GM12872 (cell line): ENCODE results near the gene DGKI.

Experiments used
- TF ChIP-seq, protein P1 (sequence below): IDR thresholded peaks from 3 replicates; pipeline ENCODE4 v1.5.1; 2011; ENCODE audit warnings: low read depth, mild to moderate bottlenecking, low read length, moderate library complexity; ENCODE audit not compliant: insufficient read depth

Gene DGKI

DNA sequence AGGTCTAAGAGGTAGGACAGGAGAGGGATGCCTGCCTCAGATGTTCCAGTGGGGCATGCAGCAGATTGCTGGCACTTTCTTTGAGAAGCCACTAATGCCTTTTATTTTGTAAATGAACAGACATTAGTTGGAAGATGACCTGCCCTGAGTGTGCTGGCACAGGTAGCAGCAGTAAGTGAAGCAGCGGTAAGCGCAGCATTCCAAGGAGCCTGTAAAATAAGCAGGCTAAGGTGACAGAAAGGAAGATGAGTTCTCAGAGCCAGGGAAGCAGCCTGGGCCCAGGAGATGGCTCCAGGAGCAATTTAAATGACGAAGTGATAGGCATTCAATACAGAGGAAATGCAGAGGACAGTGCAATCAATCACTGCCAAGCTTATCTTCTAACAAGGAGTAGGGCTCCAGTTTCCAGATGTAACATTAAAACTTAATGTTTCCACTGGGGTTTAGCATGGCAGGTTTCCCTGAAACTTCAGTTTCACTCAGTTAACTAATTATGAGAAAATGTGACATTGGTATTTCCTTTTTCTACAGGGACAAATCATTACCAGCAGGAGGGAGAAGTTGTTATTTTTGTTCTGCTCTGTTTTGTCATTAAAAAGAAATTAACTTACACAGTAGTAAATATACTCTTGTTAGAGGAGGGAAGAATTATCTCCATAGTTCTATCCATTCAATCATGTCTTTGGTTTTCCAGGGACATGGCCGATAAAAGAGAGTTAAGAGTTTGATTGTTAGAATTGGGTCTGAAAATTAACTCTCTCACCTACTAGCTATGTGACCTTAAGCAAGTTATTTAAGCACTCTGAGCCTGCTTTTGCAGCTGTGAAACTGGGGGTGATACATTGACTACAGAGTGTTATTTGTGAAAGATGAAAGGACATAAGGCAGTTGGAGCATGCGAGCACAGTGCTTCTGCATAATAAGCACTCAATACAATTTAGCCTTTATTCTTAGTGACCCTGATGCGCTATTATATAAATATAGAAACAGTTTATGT lies 406.6 kb downstream of the DGKI start:
- TF ChIP-seq, protein P1, sequence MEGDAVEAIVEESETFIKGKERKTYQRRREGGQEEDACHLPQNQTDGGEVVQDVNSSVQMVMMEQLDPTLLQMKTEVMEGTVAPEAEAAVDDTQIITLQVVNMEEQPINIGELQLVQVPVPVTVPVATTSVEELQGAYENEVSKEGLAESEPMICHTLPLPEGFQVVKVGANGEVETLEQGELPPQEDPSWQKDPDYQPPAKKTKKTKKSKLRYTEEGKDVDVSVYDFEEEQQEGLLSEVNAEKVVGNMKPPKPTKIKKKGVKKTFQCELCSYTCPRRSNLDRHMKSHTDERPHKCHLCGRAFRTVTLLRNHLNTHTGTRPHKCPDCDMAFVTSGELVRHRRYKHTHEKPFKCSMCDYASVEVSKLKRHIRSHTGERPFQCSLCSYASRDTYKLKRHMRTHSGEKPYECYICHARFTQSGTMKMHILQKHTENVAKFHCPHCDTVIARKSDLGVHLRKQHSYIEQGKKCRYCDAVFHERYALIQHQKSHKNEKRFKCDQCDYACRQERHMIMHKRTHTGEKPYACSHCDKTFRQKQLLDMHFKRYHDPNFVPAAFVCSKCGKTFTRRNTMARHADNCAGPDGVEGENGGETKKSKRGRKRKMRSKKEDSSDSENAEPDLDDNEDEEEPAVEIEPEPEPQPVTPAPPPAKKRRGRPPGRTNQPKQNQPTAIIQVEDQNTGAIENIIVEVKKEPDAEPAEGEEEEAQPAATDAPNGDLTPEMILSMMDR: no peak

DNA sequence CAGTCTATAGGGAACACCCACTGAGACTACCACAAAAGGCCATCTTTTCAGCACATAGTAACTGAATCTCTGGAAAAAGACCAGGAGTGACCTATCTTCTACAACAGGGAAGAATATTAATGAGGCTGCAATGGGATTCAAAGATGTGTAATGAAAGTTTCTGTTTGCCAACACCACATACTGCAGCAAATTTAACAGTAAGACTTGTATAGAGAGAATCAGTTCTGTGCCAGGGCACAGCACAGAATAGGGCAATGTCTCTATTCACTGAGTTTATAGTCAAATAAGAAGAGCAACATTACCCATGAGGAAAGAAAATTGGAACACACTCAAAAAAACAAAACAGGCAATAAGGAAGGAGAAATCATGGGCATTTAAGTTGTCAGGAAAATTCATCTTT lies 411.8 kb downstream of the DGKI start:
- TF ChIP-seq, protein P1: no peak

DNA sequence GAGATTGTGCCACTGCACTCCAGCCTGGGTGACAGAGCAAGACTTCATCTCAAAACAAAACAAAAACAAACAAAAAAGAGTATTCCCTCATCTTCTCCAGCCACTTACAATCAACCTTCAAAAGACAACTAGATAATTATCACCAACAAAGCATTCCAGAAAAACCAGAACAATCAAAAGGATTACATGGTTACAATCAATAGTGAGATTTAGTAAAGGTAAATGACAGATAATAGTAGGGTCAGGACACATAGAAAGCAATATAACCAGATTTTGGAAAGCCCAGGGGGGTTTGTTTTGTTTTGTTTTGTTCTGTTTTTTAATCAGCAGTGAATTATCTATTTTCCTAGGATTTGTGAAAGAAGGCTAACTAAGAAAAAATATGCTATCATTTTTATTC lies 412.2 kb downstream of the DGKI start:
- TF ChIP-seq, protein P1: no peak

DNA sequence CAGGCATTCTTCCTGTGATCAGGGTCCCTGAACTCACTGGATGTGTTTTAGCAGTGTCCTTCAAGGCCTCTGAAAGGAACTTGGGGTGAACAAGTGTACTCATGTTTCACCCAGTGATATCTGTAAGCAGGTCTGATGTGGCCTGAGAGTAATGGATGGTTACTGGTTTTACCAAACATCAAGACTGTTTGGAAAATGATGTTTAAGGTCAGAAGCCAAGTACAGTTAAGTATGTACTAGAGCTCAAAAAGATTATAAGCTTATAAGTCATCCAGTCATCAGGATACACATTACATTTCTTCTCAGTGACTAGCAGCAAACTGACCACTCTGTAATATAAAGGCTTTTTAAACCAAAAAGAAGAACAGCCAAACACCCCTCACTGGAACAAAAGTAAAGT lies 423.5 kb downstream of the DGKI start:
- TF ChIP-seq, protein P1: no peak

DNA sequence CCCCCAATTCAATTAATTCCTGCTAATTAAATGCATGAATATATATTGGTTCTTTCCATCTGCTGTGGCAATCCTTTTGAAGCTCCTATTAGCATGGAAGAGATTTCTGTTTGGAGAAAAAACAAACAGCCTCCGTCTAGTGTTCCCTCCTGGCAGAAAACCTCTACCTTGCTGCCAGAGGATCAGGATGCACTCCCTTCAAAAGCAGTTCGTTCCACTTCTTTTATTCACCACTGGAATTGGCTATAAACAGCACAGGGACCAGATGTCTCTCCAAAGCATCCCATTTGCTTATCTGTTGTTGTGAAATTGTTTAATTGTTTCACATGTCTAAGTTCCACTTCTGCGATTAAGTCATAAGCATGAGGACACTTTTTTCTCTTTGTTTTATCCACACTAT lies 425.4 kb downstream of the DGKI start:
- TF ChIP-seq, protein P1: no peak

DNA sequence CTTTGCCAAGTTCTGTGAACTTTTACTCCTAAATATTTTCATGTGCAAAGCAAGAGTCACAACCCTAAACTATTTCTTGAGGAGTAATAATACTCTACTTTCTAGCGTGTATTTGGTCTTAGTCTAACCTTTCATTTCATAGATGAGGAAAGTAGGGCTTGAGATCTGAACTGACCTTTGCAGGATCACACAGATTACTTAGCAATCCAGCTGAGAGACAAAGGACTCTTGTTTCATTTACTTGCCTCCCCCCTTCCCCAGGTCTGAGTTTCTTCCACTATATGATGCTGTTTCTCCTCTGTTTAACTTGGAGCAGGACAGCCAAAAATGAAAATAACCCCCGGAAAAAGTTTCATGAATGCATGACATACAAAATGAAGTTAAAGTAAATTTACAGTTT lies 427.9 kb downstream of the DGKI start:
- TF ChIP-seq, protein P1: no peak

DNA sequence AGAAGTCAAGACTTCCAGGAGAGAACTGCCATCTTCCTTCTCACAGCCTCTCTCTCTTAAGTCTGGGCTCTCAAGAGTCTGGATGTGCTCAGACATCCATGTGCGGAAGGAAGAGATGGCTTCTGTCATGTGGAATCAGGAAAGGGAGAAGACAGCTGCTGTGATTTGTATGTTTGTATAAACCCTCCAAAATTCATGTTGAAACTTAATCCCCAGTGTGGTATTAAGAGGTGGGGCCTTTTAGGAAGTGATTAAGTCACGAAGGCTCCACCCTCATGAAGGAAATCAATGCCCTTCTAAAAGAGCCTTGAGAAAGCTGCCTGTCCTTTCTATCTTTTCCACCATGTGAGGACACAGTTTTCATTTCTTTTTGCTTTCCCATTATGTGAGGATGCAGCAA lies 429.3 kb downstream of the DGKI start:
- TF ChIP-seq, protein P1: no peak
